OCI-LY7 (cell line): ENCODE measurements around the gene GPC1. TPM values are rescaled to one million over a fixed set of nuclear protein-coding genes. Genes with fewer than 3 reads are reported as not detected.

Source experiments
- BruUV-seq: library from RNA; stranded (reverse); fragments of 400-500 nt; replicated peaks from 2 replicates; lab custom pipeline; 2021; lab: Mats Ljungman, UMichigan
- CTCF ChIA-PET: fragments of 300-600 bp; sonication (Branson Sonifier 250); formaldehyde crosslinking; loops from one replicate; lab custom pipeline; 2022; ENCODE audit warnings: antibody characterized with exemption; ENCODE audit not compliant: unreplicated experiment; lab: Charles Lee
- POLR2A ChIA-PET: fragments of 300-600 bp; sonication (Branson Sonifier 250); formaldehyde crosslinking; loops from one replicate; lab custom pipeline; 2022; ENCODE audit warnings: antibody characterized with exemption; lab: Charles Lee
- DNase-seq: peaks from one replicate; pipeline ENCODE4 v3.0.0-alpha.2; 2015; ENCODE audit warnings: low spot score
- H2AFZ ChIP-seq: fragments of 200-600 bp; sonication (generic), shearing (Covaris generic); 2 replicates; pipeline ENCODE4 v1.6.1; 2014; ENCODE audit warnings: mild to moderate bottlenecking, antibody characterized with exemption, low read length, moderate library complexity
- H3K27ac ChIP-seq: fragments of 200-600 bp; sonication (generic); 2 replicates; pipeline ENCODE4 v1.5.1; 2014; ENCODE audit warnings: mixed run types, low read depth, mild to moderate bottlenecking, moderate library complexity, low read length, inconsistent platforms; ENCODE audit not compliant: poor library complexity, severe bottlenecking
- H3K36me3 ChIP-seq: fragments of 200-600 bp; sonication (generic); 2 replicates; pipeline ENCODE4 v1.6.1; 2014; ENCODE audit warnings: mild to moderate bottlenecking, antibody characterized with exemption, low read length, moderate library complexity, mixed read lengths; ENCODE audit not compliant: insufficient read depth
- H3K4me1 ChIP-seq: fragments of 200-600 bp; sonication (generic); 2 replicates; pipeline ENCODE4 v1.5.1; 2014; ENCODE audit warnings: mild to moderate bottlenecking, low read length; ENCODE audit not compliant: insufficient read depth, poor library complexity, severe bottlenecking
- H3K4me2 ChIP-seq: fragments of 200-600 bp; sonication (generic); 2 replicates; pipeline ENCODE4 v1.6.1; 2014; ENCODE audit warnings: mild to moderate bottlenecking, low read length
- H3K4me3 ChIP-seq: fragments of 200-600 bp; sonication (generic); 2 replicates; pipeline ENCODE4 v1.5.1; 2014; ENCODE audit warnings: mild to moderate bottlenecking, low read depth, low read length; ENCODE audit not compliant: poor library complexity, severe bottlenecking
- H3K79me2 ChIP-seq: fragments of 200-600 bp; sonication (generic); 2 replicates; pipeline ENCODE4 v1.6.1; 2016; ENCODE audit warnings: low read depth, mild to moderate bottlenecking, low read length, moderate library complexity, mixed read lengths; ENCODE audit not compliant: insufficient read depth
- H3K9me2 ChIP-seq: fragments of 200-600 bp; sonication (generic); 2 replicates; pipeline ENCODE4 v1.6.1; 2016; ENCODE audit warnings: mild to moderate bottlenecking, low read length, mixed read lengths; ENCODE audit not compliant: insufficient read depth
- H3K9me3 ChIP-seq: fragments of 200-600 bp; sonication (generic); 2 replicates; pipeline ENCODE4 v1.6.1; 2014; ENCODE audit warnings: mild to moderate bottlenecking, mixed run types, low read length, mixed read lengths
- H4K20me1 ChIP-seq: fragments of 200-600 bp; sonication (generic); 2 replicates; pipeline ENCODE4 v1.6.1; 2014; ENCODE audit warnings: mild to moderate bottlenecking, antibody characterized with exemption, low read length, moderate library complexity, mixed read lengths; ENCODE audit not compliant: insufficient read depth
- CTCF ChIP-seq: fragments of 200-600 bp; sonication (generic); conservative IDR thresholded peaks from 2 replicates; pipeline ENCODE4 v1.5.1; 2014; ENCODE audit warnings: mild to moderate bottlenecking, antibody characterized with exemption, low read length, moderate library complexity, mixed read lengths
- EZH2phosphoT487 ChIP-seq: fragments of 200-600 bp; sonication (generic); IDR thresholded peaks from 2 replicates; pipeline ENCODE4 v1.6.1; 2018; ENCODE audit warnings: low read depth, borderline replicate concordance, mild to moderate bottlenecking, mixed run types, antibody characterized with exemption, low read length, moderate library complexity, mixed read lengths
- intact Hi-C: fragments of 100-400 bp; cut with micrococcal nuclease; formaldehyde crosslinking; loops from one replicate; pipeline ENCODE4 v1.10.0; 2022; ENCODE audit not compliant: unreplicated experiment
- total RNA-seq, 2 experiments: library from RNA; depleted of rRNA in 1 of 2; stranded (reverse); fragments of >200 nt in 1 of 2; shearing (Covaris generic) in 1 of 2; gene quantifications; 2 replicates each; pipeline ENCODE4 v1.2.3, GENCODE V29; 2014 to 2022

Gene GPC1
- total RNA-seq, 2 experiments from 2014 or later, result 2.4 to 4.0 TPM

DNA sequence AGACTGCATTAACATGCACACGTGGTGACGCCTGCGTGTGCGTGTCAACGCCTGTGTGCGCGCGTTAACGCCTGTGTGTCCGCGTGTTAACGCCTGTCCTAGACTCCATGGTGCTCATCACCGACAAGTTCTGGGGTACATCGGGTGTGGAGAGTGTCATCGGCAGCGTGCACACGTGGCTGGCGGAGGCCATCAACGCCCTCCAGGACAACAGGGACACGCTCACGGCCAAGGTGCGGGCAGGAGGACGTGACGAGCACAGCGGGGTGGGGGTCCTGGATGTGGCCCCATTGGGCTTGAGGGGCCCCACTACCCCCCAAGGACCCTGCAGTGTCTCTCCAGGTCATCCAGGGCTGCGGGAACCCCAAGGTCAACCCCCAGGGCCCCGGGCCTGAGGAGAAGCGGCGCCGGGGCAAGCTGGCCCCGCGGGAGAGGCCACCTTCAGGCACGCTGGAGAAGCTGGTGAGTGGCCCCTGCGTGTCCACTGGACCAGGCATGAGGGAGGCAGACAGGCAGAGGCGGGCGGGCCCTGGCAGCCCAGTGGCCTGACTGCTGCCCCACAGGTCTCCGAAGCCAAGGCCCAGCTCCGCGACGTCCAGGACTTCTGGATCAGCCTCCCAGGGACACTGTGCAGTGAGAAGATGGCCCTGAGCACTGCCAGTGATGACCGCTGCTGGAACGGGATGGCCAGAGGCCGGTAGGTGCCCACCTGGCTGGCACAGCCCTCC is 29.2 kb downstream of the GPC1 start:
- intact Hi-C loops, result no loop called here
- H3K27ac ChIP-seq, result no peak overlapping the region
- H3K4me1 ChIP-seq, result no peaks in the 10 kb centered on the region
- H4K20me1 ChIP-seq, result no peaks in the 10 kb centered on the region
- POLR2A ChIA-PET, result interaction anchor here (0.7 kb wide), 1 partner anchor 569 kb away, joined by 3 read pairs; no protein-coding TSS in a partner anchor
- no peaks in the 10 kb centered on the region for H3K36me3 ChIP-seq
- DNase-seq, result no peak
- H3K9me3 ChIP-seq, result no peaks in the 10 kb centered on the region
- no TSS peak for BruUV-seq
- no peaks in the 10 kb centered on the region for H3K9me2 ChIP-seq
- TF ChIP-seq CTCF (no peak), EZH2phosphoT487 (no peak)
- CTCF ChIA-PET, result interaction anchor here (0.6 kb wide), 1 partner anchor 53 kb away, joined by 3 read pairs; no protein-coding TSS in a partner anchor
- H3K4me2 ChIP-seq, result no peak overlapping the region
- no peaks in the 10 kb centered on the region for H3K79me2 ChIP-seq
- no peak overlapping the region for H3K4me3 ChIP-seq
- no peak overlapping the region for H2AFZ ChIP-seq

DNA sequence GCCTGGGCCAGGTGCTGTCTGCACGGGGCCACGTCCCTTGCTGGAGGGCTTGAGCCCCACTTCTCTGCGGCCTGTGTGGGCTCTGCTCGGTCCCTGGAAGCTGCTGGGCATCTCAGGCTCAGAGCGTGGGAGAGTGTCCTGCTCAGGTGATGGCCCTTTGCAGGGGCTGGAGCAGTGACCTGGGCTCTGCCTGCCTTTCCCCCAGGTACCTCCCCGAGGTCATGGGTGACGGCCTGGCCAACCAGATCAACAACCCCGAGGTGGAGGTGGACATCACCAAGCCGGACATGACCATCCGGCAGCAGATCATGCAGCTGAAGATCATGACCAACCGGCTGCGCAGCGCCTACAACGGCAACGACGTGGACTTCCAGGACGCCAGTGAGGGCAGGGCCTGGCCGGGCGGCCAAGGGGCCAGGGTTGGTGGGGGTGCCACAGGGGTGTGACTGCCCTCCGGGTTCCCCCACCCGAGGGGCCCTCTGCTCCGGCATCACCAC is 29.9 kb downstream of the GPC1 start:
- no peak overlapping the region for H2AFZ ChIP-seq
- H4K20me1 ChIP-seq, result no peaks in the 10 kb centered on the region
- no TSS peak for BruUV-seq
- no peak overlapping the region for H3K27ac ChIP-seq
- CTCF ChIA-PET, result interaction anchor here (0.6 kb wide), 1 partner anchor 53 kb away, joined by 3 read pairs; no protein-coding TSS in a partner anchor
- intact Hi-C loops, result no loop called here
- no peaks in the 10 kb centered on the region for H3K4me1 ChIP-seq
- H3K9me2 ChIP-seq, result no peaks in the 10 kb centered on the region
- TF ChIP-seq EZH2phosphoT487 (no peak), CTCF (no peak)
- H3K4me3 ChIP-seq, result no peak overlapping the region
- no peak for DNase-seq
- POLR2A ChIA-PET, result no interaction called here
- H3K4me2 ChIP-seq, result no peak overlapping the region
- no peaks in the 10 kb centered on the region for H3K36me3 ChIP-seq
- H3K9me3 ChIP-seq, result no peaks in the 10 kb centered on the region
- H3K79me2 ChIP-seq, result no peaks in the 10 kb centered on the region
